GM06990 (cell line): ENCODE results near the gene MLXIP.

Experiments
- DNase-seq: peaks from one replicate; pipeline ENCODE4 v3.0.0-alpha.2; 2011; ENCODE audit not compliant: insufficient read length; ENCODE audit errors: extremely low read depth
- H3K27me3 ChIP-seq: replicated peaks from 2 replicates; pipeline ENCODE4 v1.6.0; 2011; ENCODE audit warnings: low read length; ENCODE audit not compliant: control insufficient read depth, insufficient read depth
- H3K36me3 ChIP-seq: 2 replicates; pipeline ENCODE4 v1.5.1; 2011; ENCODE audit warnings: low read length; ENCODE audit not compliant: control insufficient read depth, insufficient read depth
- H3K4me3 ChIP-seq: replicated peaks from 2 replicates; pipeline ENCODE4 v1.5.1; 2011; ENCODE audit warnings: low read depth, mild to moderate bottlenecking, control low read depth, low read length
- CTCF ChIP-seq: IDR thresholded peaks from 2 replicates; pipeline ENCODE4 v1.5.1; 2011; ENCODE audit warnings: low read length, control low read depth, mild to moderate bottlenecking, inconsistent platforms; ENCODE audit not compliant: insufficient read depth, poor library complexity, severe bottlenecking

The MLXIP gene

GRCh38 chr12:122042910-122043309 is 35.6 kb upstream of the MLXIP start:
- Histone ChIP-seq H3K36me3 (peaks cover 2% of the 10 kb centered on the region; the same call in 1 of the 2 replicates), H3K27me3 (no peaks in the 10 kb centered on the region), H3K4me3 (no peak overlapping the region)
- no peak for DNase-seq
- no peak for TF ChIP-seq CTCF

- Histone ChIP-seq H3K36me3 (peaks cover 2% of the 10 kb centered on the region; the same call in 1 of the 2 replicates), H3K27me3 (no peaks in the 10 kb centered on the region), H3K4me3 (no peak overlapping the region)
- TF ChIP-seq CTCF: no peak
- DNase-seq: no peak
These were observed 35.1 kb upstream of the MLXIP start for GRCh38 chr12:122043476-122043875.

- no peak for DNase-seq
- Histone ChIP-seq H3K4me3 (no peak overlapping the region), H3K27me3 (no peaks in the 10 kb centered on the region), H3K36me3 (peaks cover 2% of the 10 kb centered on the region; the same call in 1 of the 2 replicates)
- no peak for TF ChIP-seq CTCF
These were observed 33.3 kb upstream of the MLXIP start for GRCh38 chr12:122045262-122045661.

GRCh38 chr12:122046145-122046544 is 32.4 kb upstream of the MLXIP start:
- no peak for TF ChIP-seq CTCF
- Histone ChIP-seq H3K36me3 (peaks cover 2% of the 10 kb centered on the region; the same call in 1 of the 2 replicates), H3K27me3 (no peaks in the 10 kb centered on the region), H3K4me3 (no peak overlapping the region)
- no peak for DNase-seq

GRCh38 chr12:122048151-122048550 is 30.4 kb upstream of the MLXIP start:
- TF ChIP-seq CTCF: no peak
- Histone ChIP-seq H3K36me3 (peaks cover 2% of the 10 kb centered on the region; the same call in 1 of the 2 replicates), H3K27me3 (no peaks in the 10 kb centered on the region), H3K4me3 (no peak overlapping the region)
- DNase-seq: no peak

GRCh38 chr12:122049827-122050226 is 28.7 kb upstream of the MLXIP start:
- H3K4me3 ChIP-seq: no peak overlapping the region
- H3K27me3 ChIP-seq: no peaks in the 10 kb centered on the region
- DNase-seq: no peak
- peaks cover 2% of the 10 kb centered on the region; the same call in 1 of the 2 replicates for H3K36me3 ChIP-seq
- TF ChIP-seq CTCF: no peak
